ENCODE measurements around the gene SLC22A17. TPM values are rescaled to one million over a fixed set of nuclear protein-coding genes. Genes with fewer than 3 reads are reported as not detected.

Gene SLC22A17
- total RNA-seq, 4 donors from 2014 or later, result 55.9 to 91.0 (median 58.3) TPM

GRCh38 chr14:23297096-23297495 lies 55.6 kb downstream of the SLC22A17 start:
- TF ChIP-seq POLR2A (IDR thresholded peaks at IDR 0.05), result no peak
- no peak for TF ChIP-seq CTCF (IDR thresholded peaks at IDR 0.05)
- TF ChIP-seq EP300 (IDR thresholded peaks at IDR 0.05), result no peak
- DNase-seq (ENCODE audit: low spot score in 2 of 2), result no peak
- peaks cover 0 to 26% (median 0%) of the 10 kb centered on the region in 3 donors for H3K36me3 ChIP-seq
- peak overlapping the region in 2 of 4 donors; percentile 27 to 30 for H3K27ac ChIP-seq
- WGBS, 2 donors, result 87 to 89% methylated on average over 7 of the region's 7 CpGs
- H3K9me3 ChIP-seq, result no peaks in the 10 kb centered on the region
- H3K4me3 ChIP-seq, result no peak overlapping the region
- H3K27me3 ChIP-seq, result no peaks in the 10 kb centered on the region
- H3K4me1 ChIP-seq, result peaks cover 0 to 47% (median 23%) of the 10 kb centered on the region in 4 donors

Small RNA genes lying within 50 kb of the gene (small RNA-seq; reads per million reads assigned to genes)
- not detected for gene MIR208A

Other genes starting within 250 kb of the SLC22A17 start
- gene CIROP, start 247.9 kb downstream of the SLC22A17 start, total RNA-seq, result not detected
- gene CEBPE, start 233.6 kb downstream of the SLC22A17 start, total RNA-seq, result not detected
- 10 to 100 TPM; 26.2 to 41.4 (median 37.5) TPM for gene SLC7A8, start 169.2 kb downstream of the SLC22A17 start, total RNA-seq
- not detected for gene RNF212B, start 115.0 kb downstream of the SLC22A17 start, total RNA-seq
- 10 to 100 TPM in 2 of 4 donors, 1 to 10 TPM in 2; 7.5 to 35.2 (median 10.2) TPM for gene HOMEZ, start 66.8 kb downstream of the SLC22A17 start, total RNA-seq
- 10 to 100 TPM; 15.0 to 29.1 (median 19.2) TPM for gene PPP1R3E, start 50.0 kb downstream of the SLC22A17 start, total RNA-seq
- gene BCL2L2, start 46.1 kb downstream of the SLC22A17 start, total RNA-seq, result 10 to 100 TPM; 49.8 to 87.3 (median 56.5) TPM
- 10 to 100 TPM; 52.1 to 80.8 (median 64.5) TPM for gene PABPN1, start 31.4 kb downstream of the SLC22A17 start, total RNA-seq
- gene EFS, start 12.3 kb upstream of the SLC22A17 start, total RNA-seq, result 10 to 100 TPM; 31.4 to 38.2 (median 34.2) TPM
- not detected for gene IL25, start 19.9 kb upstream of the SLC22A17 start, total RNA-seq
- gene CMTM5, start 24.2 kb upstream of the SLC22A17 start, total RNA-seq, result 10 to 100 TPM; 10.8 to 31.5 (median 18.3) TPM
- under 1 TPM in 1 of 4 donors, not detected in 3; 0.30 TPM for gene MYH6, start 55.4 kb upstream of the SLC22A17 start, total RNA-seq
- under 1 TPM in 1 of 4 donors, not detected in 3; 0.90 TPM for gene MYH7, start 82.8 kb upstream of the SLC22A17 start, total RNA-seq
- gene NGDN, start 116.8 kb upstream of the SLC22A17 start, total RNA-seq, result 10 to 100 TPM; 35.8 to 45.6 (median 36.5) TPM
- gene ZFHX2, start 198.9 kb upstream of the SLC22A17 start, total RNA-seq, result 1 to 10 TPM; 2.1 to 3.9 (median 2.6) TPM
- 10 to 100 TPM; 14.4 to 47.1 (median 25.2) TPM for gene THTPA, start 203.4 kb upstream of the SLC22A17 start, total RNA-seq
- 10 to 100 TPM; 30.2 to 76.8 (median 52.0) TPM for gene AP1G2, start 214.9 kb upstream of the SLC22A17 start, total RNA-seq
- gene JPH4, start 225.9 kb upstream of the SLC22A17 start, total RNA-seq, result 1 to 10 TPM; 1.2 to 2.9 (median 2.2) TPM

All from tibial nerve (tissue), 4 donors.